ENCODE results near the gene FLNB. TPM values are rescaled to one million over a fixed set of nuclear protein-coding genes. Genes with fewer than 3 reads are reported as not detected.
"Not testable (repeated sequence)": the region's sequence is repeated elsewhere in the genome, so short reads cannot be mapped to it uniquely, and the experiment has no call there.

Gene FLNB
- total and polyA plus RNA-seq, 2 donors: 90.5 to 111 TPM

DNA sequence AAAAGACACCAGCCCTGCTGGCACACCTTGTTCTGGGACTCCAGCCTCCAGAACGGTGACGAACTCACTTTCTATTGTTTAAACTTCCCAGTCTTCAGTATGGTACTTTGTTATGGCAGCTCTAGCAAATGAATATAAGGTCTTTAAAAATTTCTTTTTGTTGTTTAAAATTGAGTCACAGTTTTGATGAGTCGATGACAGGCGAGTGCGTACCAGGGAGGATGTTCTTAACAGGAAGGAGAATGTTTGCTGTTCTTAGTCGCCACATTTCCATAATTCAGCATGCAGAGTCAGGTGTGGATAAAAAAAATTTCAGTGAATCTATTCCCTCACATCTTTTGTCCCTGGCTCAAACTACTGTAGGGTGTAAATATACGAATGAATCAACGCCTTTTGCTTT lies 190.1 kb downstream of the FLNB start:
- DNase-seq (ENCODE audit: low read depth in 6 of 9, low spot score in 9 of 9): no peak
- peaks cover 0 to 12% of the 10 kb centered on the region in 2 donors for H3K4me1 ChIP-seq (ENCODE audit: control insufficient read depth in 2 of 2, insufficient read depth in 2 of 2, low read length in 2 of 2)
- peak overlapping the region in 1 of 2 donors; percentile 21 for H3K27ac ChIP-seq (ENCODE audit: low read depth in 1 of 2, low read length in 1 of 2)
- no peaks in the 10 kb centered on the region for H3K27me3 ChIP-seq (ENCODE audit: control insufficient read depth in 2 of 2, insufficient read depth in 1 of 2, low read length in 1 of 2)
- WGBS: 96% methylated on average over 8 of the region's 8 CpGs
- H3K9me3 ChIP-seq (ENCODE audit: control insufficient read depth in 2 of 2, insufficient read depth in 1 of 2, low read length in 1 of 2): no peaks in the 10 kb centered on the region
- H3K4me3 ChIP-seq (ENCODE audit: low read length in 2 of 2): no peak overlapping the region
- H3K36me3 ChIP-seq (ENCODE audit: control insufficient read depth in 2 of 2, insufficient read depth in 2 of 2, low read length in 1 of 2): no peaks in the 10 kb centered on the region

DNA sequence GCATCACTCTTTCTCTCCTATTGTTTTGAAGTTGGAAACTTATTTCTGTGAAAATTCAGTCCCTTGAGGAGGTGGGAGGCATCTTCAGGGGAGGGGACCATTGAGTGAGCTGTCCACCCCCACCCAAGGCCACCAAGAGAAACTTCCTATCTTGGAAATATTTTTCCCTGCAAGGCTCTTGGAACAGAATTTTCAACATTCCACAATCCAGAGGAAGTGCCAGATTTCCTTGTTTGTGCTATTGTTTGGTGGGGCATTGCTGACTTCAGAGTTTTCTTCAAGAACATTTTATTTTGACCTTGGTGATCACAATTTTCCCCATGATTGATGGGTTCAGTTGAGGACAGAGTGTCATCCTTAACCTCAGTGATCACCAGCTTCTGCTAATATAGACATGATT lies 190.6 kb downstream of the FLNB start:
- H3K27ac ChIP-seq (ENCODE audit: low read depth in 1 of 2, low read length in 1 of 2): no peak overlapping the region
- H3K27me3 ChIP-seq (ENCODE audit: control insufficient read depth in 2 of 2, insufficient read depth in 1 of 2, low read length in 1 of 2): no peaks in the 10 kb centered on the region
- no peak overlapping the region for H3K4me3 ChIP-seq (ENCODE audit: low read length in 2 of 2)
- DNase-seq (ENCODE audit: low read depth in 6 of 9, low spot score in 9 of 9): no peak
- H3K36me3 ChIP-seq (ENCODE audit: control insufficient read depth in 2 of 2, insufficient read depth in 2 of 2, low read length in 1 of 2): no peaks in the 10 kb centered on the region
- peaks cover 0 to 12% of the 10 kb centered on the region in 2 donors for H3K4me1 ChIP-seq (ENCODE audit: control insufficient read depth in 2 of 2, insufficient read depth in 2 of 2, low read length in 2 of 2)
- no peaks in the 10 kb centered on the region for H3K9me3 ChIP-seq (ENCODE audit: control insufficient read depth in 2 of 2, insufficient read depth in 1 of 2, low read length in 1 of 2)

DNA sequence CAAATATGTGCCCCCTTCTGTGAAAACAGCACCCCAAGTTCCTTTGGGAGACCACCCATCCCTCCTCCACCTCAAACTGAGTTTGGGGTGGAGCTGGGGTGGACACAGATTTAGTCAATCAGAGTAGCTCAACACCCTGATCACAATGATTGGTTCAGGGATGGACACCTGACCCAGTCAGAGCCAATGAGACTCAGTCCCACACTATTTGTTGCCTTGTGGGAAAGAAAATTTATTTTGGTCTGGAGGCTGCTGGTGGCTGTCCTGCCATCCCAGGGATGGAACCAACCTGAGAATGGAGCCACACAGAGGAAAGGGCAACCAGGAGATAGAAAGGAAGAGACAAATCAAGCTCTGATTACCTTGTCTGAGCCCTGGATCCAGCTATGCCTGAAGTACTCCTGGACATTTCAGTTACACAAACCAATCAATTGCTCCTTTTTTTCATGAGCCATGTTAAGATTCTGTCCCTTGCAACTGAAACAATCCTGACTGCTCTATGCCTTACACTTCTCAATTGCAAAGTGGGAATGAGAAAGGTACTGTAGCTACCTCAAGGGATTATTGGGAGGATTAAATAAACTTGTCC lies 192.0 kb downstream of the FLNB start:
- no peak for DNase-seq (ENCODE audit: low read depth in 6 of 9, low spot score in 9 of 9)
- no peaks in the 10 kb centered on the region for H3K36me3 ChIP-seq (ENCODE audit: control insufficient read depth in 2 of 2, insufficient read depth in 2 of 2, low read length in 1 of 2)
- no peaks in the 10 kb centered on the region for H3K27me3 ChIP-seq (ENCODE audit: control insufficient read depth in 2 of 2, insufficient read depth in 1 of 2, low read length in 1 of 2)
- H3K27ac ChIP-seq (ENCODE audit: low read depth in 1 of 2, low read length in 1 of 2): no peak overlapping the region
- H3K4me1 ChIP-seq (ENCODE audit: control insufficient read depth in 2 of 2, insufficient read depth in 2 of 2, low read length in 2 of 2): peaks cover 0 to 12% of the 10 kb centered on the region in 2 donors
- no peaks in the 10 kb centered on the region for H3K9me3 ChIP-seq (ENCODE audit: control insufficient read depth in 2 of 2, insufficient read depth in 1 of 2, low read length in 1 of 2)
- H3K4me3 ChIP-seq (ENCODE audit: low read length in 2 of 2): no peak overlapping the region

DNA sequence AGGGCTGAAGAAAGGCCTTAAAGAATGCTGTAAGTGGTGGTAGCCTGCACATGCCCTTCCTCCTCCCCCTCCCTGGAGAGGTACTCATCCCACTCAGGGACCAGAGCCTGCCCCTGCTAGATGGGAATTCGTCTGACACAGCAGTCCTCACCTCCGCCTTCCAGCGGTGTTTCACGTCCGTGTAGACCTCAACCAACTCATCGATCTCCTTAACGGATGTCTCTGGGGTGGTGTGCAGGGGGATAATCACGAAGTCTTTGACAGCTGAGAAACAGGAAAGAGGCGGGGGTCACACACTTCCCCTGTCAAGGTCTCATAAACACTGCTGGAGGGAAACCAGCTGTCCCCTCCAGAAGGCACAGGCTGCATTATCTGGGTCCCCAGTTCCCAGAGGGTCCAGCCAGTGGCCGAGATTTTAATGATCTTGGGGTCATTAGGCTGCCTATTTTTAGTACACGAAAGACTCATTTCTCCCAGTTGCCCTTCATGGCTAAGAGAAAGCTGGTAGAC lies 192.7 kb downstream of the FLNB start:
- no peak for DNase-seq (ENCODE audit: low read depth in 6 of 9, low spot score in 9 of 9)

DNA sequence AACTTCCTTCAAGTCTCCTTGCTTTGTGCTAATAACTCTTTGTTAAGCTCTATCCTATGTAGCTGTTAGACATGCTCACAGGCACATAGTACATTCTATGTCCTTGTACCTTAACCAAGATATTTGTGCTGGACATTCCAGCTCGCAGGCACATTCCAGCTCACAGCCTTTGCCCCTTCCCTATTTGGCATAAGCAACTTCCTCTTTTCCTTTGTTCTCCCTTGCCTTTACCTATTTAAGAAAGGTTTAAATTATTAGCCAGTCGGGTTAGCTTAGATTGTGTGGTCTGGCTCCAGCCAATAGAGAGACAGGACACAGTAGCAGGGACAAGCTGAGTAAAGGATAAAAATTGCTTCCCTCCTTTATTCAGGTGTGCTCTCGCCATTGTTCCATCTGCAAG lies 193.2 kb downstream of the FLNB start:
- not testable (repeated sequence) for H3K27ac ChIP-seq (ENCODE audit: low read depth in 1 of 2, low read length in 1 of 2); H3K4me3 ChIP-seq (ENCODE audit: low read length in 2 of 2); H3K36me3 ChIP-seq (ENCODE audit: control insufficient read depth in 2 of 2, insufficient read depth in 2 of 2, low read length in 1 of 2); H3K27me3 ChIP-seq (ENCODE audit: control insufficient read depth in 2 of 2, insufficient read depth in 1 of 2, low read length in 1 of 2); DNase-seq (ENCODE audit: low read depth in 6 of 9, low spot score in 9 of 9); H3K9me3 ChIP-seq (ENCODE audit: control insufficient read depth in 2 of 2, insufficient read depth in 1 of 2, low read length in 1 of 2)
- peaks cover 0 to 12% of the 10 kb centered on the region in 2 donors for H3K4me1 ChIP-seq (ENCODE audit: control insufficient read depth in 2 of 2, insufficient read depth in 2 of 2, low read length in 2 of 2)
- 91% methylated on average over 3 of the region's 3 CpGs for WGBS

More for the DNA sequence above, 192.7 kb downstream of the FLNB start:
- no peaks in the 10 kb centered on the region for H3K36me3 ChIP-seq (ENCODE audit: control insufficient read depth in 2 of 2, insufficient read depth in 2 of 2, low read length in 1 of 2)
- H3K9me3 ChIP-seq (ENCODE audit: control insufficient read depth in 2 of 2, insufficient read depth in 1 of 2, low read length in 1 of 2): no peaks in the 10 kb centered on the region
- no peaks in the 10 kb centered on the region for H3K27me3 ChIP-seq (ENCODE audit: control insufficient read depth in 2 of 2, insufficient read depth in 1 of 2, low read length in 1 of 2)
- H3K27ac ChIP-seq (ENCODE audit: low read depth in 1 of 2, low read length in 1 of 2): no peak overlapping the region
- peaks cover 0 to 12% of the 10 kb centered on the region in 2 donors for H3K4me1 ChIP-seq (ENCODE audit: control insufficient read depth in 2 of 2, insufficient read depth in 2 of 2, low read length in 2 of 2)
- H3K4me3 ChIP-seq (ENCODE audit: low read length in 2 of 2): no peak overlapping the region
- WGBS: 18% methylated on average over 11 of the region's 11 CpGs

DNA sequence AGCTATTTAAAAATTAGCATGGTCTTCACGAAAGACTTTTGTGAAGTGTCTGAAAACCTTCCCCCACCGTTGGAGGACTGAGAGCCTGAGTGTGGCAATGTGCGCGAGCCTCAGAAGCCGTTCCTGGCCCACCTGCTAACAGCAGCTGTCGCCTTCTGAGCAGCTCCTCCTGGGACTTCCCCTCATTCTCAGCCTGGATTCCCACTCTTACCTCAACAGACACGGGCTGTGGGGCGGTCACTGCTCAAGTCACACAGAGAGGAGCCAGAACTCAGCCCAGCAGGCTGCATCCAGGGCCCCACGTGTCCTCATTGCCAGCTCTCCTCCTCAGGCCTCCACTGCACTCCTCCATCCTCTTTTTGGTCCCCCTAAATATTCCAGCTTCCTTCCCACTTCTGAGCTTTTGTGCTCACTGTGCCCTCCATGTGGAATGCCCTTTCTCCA lies 194.7 kb downstream of the FLNB start:
- Histone ChIP-seq H3K36me3 (ENCODE audit: control insufficient read depth in 2 of 2, insufficient read depth in 2 of 2, low read length in 1 of 2) (no peaks in the 10 kb centered on the region), H3K4me3 (ENCODE audit: low read length in 2 of 2) (no peak overlapping the region), H3K9me3 (ENCODE audit: control insufficient read depth in 2 of 2, insufficient read depth in 1 of 2, low read length in 1 of 2) (no peaks in the 10 kb centered on the region), H3K27ac (ENCODE audit: low read depth in 1 of 2, low read length in 1 of 2) (no peak overlapping the region), H3K4me1 (ENCODE audit: control insufficient read depth in 2 of 2, insufficient read depth in 2 of 2, low read length in 2 of 2) (peaks cover 0 to 12% of the 10 kb centered on the region in 2 donors), H3K27me3 (ENCODE audit: control insufficient read depth in 2 of 2, insufficient read depth in 1 of 2, low read length in 1 of 2) (no peaks in the 10 kb centered on the region)
- WGBS: 15% methylated on average over 9 of the region's 9 CpGs
- peak in 1 of 9 donors; percentile 50 for DNase-seq (ENCODE audit: low read depth in 6 of 9, low spot score in 9 of 9)

DNA sequence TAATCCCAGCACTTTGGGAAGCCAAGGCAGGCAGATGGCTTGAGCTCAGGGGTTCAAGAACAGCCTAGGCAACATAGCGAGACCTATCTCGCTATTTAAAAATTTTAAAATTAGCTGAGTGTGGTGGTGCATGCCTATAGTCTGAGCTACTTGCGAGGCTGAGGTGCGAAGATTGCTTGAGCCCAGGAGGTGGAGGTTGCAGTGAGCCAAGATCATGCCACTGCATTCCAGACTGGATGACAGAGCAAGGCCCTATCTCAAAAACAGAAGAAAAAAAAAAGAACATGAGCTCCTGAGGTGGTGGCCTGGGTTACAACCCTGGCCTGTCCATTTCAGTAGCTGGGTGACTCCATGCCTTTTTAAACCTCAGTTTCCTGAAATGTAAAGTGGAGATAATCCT lies 195.3 kb downstream of the FLNB start:
- WGBS: 98% methylated on average over 4 of the region's 4 CpGs
- no peak overlapping the region for H3K27ac ChIP-seq (ENCODE audit: low read depth in 1 of 2, low read length in 1 of 2)
- DNase-seq (ENCODE audit: low read depth in 6 of 9, low spot score in 9 of 9): no peak

DNA sequence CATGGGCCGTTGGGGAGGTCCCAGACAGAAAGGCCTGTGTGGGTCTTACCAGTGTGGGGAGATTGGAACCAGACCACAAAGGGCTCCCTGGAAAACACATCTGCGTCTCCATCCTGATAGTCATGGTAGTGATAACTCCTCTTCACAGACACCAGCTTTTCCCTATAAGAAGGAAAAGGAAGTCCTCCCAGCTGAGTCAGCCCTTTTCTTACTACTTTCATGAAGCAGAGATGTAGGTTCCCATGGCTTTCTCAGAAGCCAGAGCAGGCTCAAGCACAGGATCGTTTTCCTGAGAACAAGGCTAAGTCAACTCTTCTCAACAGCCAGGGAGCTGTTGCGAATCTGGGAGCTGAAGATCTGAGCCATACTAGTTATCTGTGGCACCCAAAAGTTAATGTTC lies 196.5 kb downstream of the FLNB start:
- no peak overlapping the region for H3K27ac ChIP-seq (ENCODE audit: low read depth in 1 of 2, low read length in 1 of 2)
- WGBS: 95% methylated on average over 4 of the region's 4 CpGs
- DNase-seq (ENCODE audit: low read depth in 6 of 9, low spot score in 9 of 9): no peak
- H3K4me1 ChIP-seq (ENCODE audit: control insufficient read depth in 2 of 2, insufficient read depth in 2 of 2, low read length in 2 of 2): peaks cover 0 to 12% of the 10 kb centered on the region in 2 donors
- H3K36me3 ChIP-seq (ENCODE audit: control insufficient read depth in 2 of 2, insufficient read depth in 2 of 2, low read length in 1 of 2): no peaks in the 10 kb centered on the region
- H3K27me3 ChIP-seq (ENCODE audit: control insufficient read depth in 2 of 2, insufficient read depth in 1 of 2, low read length in 1 of 2): no peaks in the 10 kb centered on the region
- H3K9me3 ChIP-seq (ENCODE audit: control insufficient read depth in 2 of 2, insufficient read depth in 1 of 2, low read length in 1 of 2): no peaks in the 10 kb centered on the region
- no peak overlapping the region for H3K4me3 ChIP-seq (ENCODE audit: low read length in 2 of 2)

More for the DNA sequence above, 195.3 kb downstream of the FLNB start:
- no peaks in the 10 kb centered on the region for H3K27me3 ChIP-seq (ENCODE audit: control insufficient read depth in 2 of 2, insufficient read depth in 1 of 2, low read length in 1 of 2)
- H3K36me3 ChIP-seq (ENCODE audit: control insufficient read depth in 2 of 2, insufficient read depth in 2 of 2, low read length in 1 of 2): no peaks in the 10 kb centered on the region
- H3K4me3 ChIP-seq (ENCODE audit: low read length in 2 of 2): no peak overlapping the region
- no peaks in the 10 kb centered on the region for H3K9me3 ChIP-seq (ENCODE audit: control insufficient read depth in 2 of 2, insufficient read depth in 1 of 2, low read length in 1 of 2)
- peaks cover 0 to 12% of the 10 kb centered on the region in 2 donors for H3K4me1 ChIP-seq (ENCODE audit: control insufficient read depth in 2 of 2, insufficient read depth in 2 of 2, low read length in 2 of 2)

DNA sequence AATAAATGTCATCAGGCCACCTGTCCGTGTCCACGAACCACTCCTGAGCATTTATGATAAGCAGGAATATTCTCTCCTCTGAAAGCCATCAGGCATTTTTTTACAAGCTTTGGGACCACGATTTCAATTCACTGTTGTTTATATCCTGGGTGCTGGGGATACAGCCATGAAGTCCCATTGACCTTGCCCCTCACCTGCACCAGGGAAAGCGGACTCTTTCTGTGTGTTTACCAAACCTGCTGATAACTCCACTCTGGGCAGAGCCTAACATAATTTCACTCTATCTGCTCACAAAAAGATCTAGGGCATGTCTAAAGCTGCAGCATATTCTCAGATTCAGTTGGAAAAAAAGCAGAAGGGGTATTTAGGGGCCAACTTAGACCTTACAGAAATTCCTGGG lies 197.8 kb downstream of the FLNB start:
- Histone ChIP-seq H3K4me3 (ENCODE audit: low read length in 2 of 2) (no peak overlapping the region), H3K27me3 (ENCODE audit: control insufficient read depth in 2 of 2, insufficient read depth in 1 of 2, low read length in 1 of 2) (no peaks in the 10 kb centered on the region), H3K36me3 (ENCODE audit: control insufficient read depth in 2 of 2, insufficient read depth in 2 of 2, low read length in 1 of 2) (no peaks in the 10 kb centered on the region), H3K27ac (ENCODE audit: low read depth in 1 of 2, low read length in 1 of 2) (no peak overlapping the region), H3K4me1 (ENCODE audit: control insufficient read depth in 2 of 2, insufficient read depth in 2 of 2, low read length in 2 of 2) (peaks cover 0 to 8% of the 10 kb centered on the region in 2 donors), H3K9me3 (ENCODE audit: control insufficient read depth in 2 of 2, insufficient read depth in 1 of 2, low read length in 1 of 2) (no peaks in the 10 kb centered on the region)
- DNase-seq (ENCODE audit: low read depth in 6 of 9, low spot score in 9 of 9): no peak
- WGBS: 97% methylated on average over 4 of the region's 4 CpGs
